CD4-positive, CD25-positive, alpha-beta regulatory T cell (primary cell): ENCODE results near the gene EXOSC10. TPM values are rescaled to one million over a fixed set of nuclear protein-coding genes. Genes with fewer than 3 reads are reported as not detected.

Source experiments
- ATAC-seq, 2 donors: fragments of 150-1000 bp; cut with Tn5 transposase; one replicate each; pipeline ENCODE4 v1.10.0; 2021; ENCODE audit warnings: low read depth in 2 of 2, moderate number of reproducible peaks in 2 of 2, moderate library complexity in 1 of 2
- DNase-seq, 3 donors: peaks; one replicate each; pipeline versions ENCODE4 v3.0.0 to v3.0.0-alpha.2; 2012 to 2022; ENCODE audit warnings: mixed read lengths in 1 of 3
- H3K27ac ChIP-seq: one replicate; pipeline ENCODE4 v1.7.0; 2013; ENCODE audit warnings: mild to moderate bottlenecking, low read length; ENCODE audit not compliant: insufficient read depth, poor library complexity, severe bottlenecking
- H3K27me3 ChIP-seq: one replicate; pipeline ENCODE4 v1.7.0; 2013; ENCODE audit warnings: low read length; ENCODE audit not compliant: control insufficient read depth, insufficient read depth
- H3K36me3 ChIP-seq: one replicate; pipeline ENCODE4 v1.7.0; 2013; ENCODE audit warnings: mild to moderate bottlenecking, low read length, moderate library complexity; ENCODE audit not compliant: control insufficient read depth, insufficient read depth
- H3K4me1 ChIP-seq: 2 replicates; pipeline ENCODE4 v1.7.0; 2013; ENCODE audit warnings: mild to moderate bottlenecking, low read length; ENCODE audit not compliant: insufficient read depth, control insufficient read depth, poor library complexity, severe bottlenecking
- H3K4me3 ChIP-seq: one replicate; pipeline ENCODE4 v1.7.0; 2013; ENCODE audit warnings: low read depth, mild to moderate bottlenecking, low read length, moderate library complexity
- H3K9me3 ChIP-seq, 2 experiments: 1 replicate in 1 of 2; 2 replicates in 1 of 2; pipeline ENCODE4 v1.7.0; 2013; ENCODE audit warnings: low read length in 2 of 2, mild to moderate bottlenecking in 1 of 2, moderate library complexity in 1 of 2; ENCODE audit not compliant: control insufficient read depth in 2 of 2
- H3K27ac Mint-ChIP-seq, 3 donors: one replicate each; pipeline ENCODE4 v1.8.0; 2020 to 2022; ENCODE audit warnings: mild to moderate bottlenecking in 3 of 3, mixed read lengths in 3 of 3, moderate library complexity in 2 of 3
- H3K27me3 Mint-ChIP-seq: one replicate; pipeline ENCODE4 v1.8.0; 2022; ENCODE audit warnings: mild to moderate bottlenecking, mixed read lengths
- H3K36me3 Mint-ChIP-seq: one replicate; pipeline ENCODE4 v1.8.0; 2020; ENCODE audit warnings: mixed read lengths
- H3K4me1 Mint-ChIP-seq, 4 donors: one replicate each; pipeline ENCODE4 v1.8.0; 2020 to 2022; ENCODE audit warnings: mixed read lengths in 4 of 4, mild to moderate bottlenecking in 1 of 4
- H3K4me3 Mint-ChIP-seq, 4 donors: one replicate each; pipeline ENCODE4 v1.8.0; 2020 to 2022; ENCODE audit warnings: mild to moderate bottlenecking in 4 of 4, mixed read lengths in 4 of 4, moderate library complexity in 3 of 4
- H3K9me3 Mint-ChIP-seq, 7 donors: one replicate each; pipeline ENCODE4 v1.8.0; 2020 to 2022; ENCODE audit warnings: mixed read lengths in 7 of 7, mild to moderate bottlenecking in 3 of 7, moderate library complexity in 2 of 7
- polyA plus RNA-seq, 4 donors: library from polyadenylated mRNA; unstranded; fragments of 300-500 nt; fragmentation: Illumina TruSeq; gene quantifications; one replicate each; pipeline ENCODE4 v1.2.3, GENCODE V29; 2021
- total RNA-seq: library from RNA; stranded (reverse); gene quantifications from one replicate; pipeline ENCODE4 v1.2.3, GENCODE V29; 2022

Gene EXOSC10
- total and polyA plus RNA-seq, 5 donors from 2014 or later: 37.0 to 81.7 (median 40.7) TPM

DNA sequence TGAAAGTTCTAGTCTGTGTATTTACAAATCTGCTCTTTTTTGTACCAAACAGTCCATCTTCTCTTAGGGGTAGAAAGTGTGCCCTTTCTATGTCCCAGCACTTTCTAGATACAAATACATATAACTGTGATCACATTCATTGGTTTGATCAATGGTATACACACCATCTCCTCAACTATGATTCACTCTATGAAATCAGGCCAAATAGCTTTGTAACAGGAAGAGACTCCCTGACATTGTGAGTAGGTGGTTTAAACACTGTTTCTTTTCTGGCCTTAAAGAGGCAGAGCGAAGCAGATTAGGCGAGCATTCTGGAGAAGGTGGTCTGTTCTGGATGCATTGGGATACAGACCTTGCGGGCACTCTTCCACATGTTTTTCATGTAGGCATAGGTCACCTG, 39.3 kb upstream of the EXOSC10 start:
- DNase-seq: no peak
- H3K27ac Mint-ChIP-seq: peak overlapping the region in 1 of 3 donors; percentile 70
- peaks cover 0 to 5% (median 2%) of the 10 kb centered on the region in 4 donors for H3K4me1 Mint-ChIP-seq
- H3K27me3 ChIP-seq: no peaks in the 10 kb centered on the region
- H3K36me3 Mint-ChIP-seq: peaks cover 38% of the 10 kb centered on the region
- peaks cover 0 to 1% (median 0%) of the 10 kb centered on the region in 7 donors for H3K9me3 Mint-ChIP-seq
- no peak overlapping the region for H3K4me3 ChIP-seq
- no peak for ATAC-seq
- no peaks in the 10 kb centered on the region for H3K27me3 Mint-ChIP-seq
- H3K4me3 Mint-ChIP-seq: no peak overlapping the region
- no peaks in the 10 kb centered on the region for H3K4me1 ChIP-seq
- no peak overlapping the region for H3K27ac ChIP-seq
- no peaks in the 10 kb centered on the region for H3K9me3 ChIP-seq
- H3K36me3 ChIP-seq: peaks cover 60% of the 10 kb centered on the region

GRCh38 chr1:11138029-11138428, 38.4 kb upstream of the EXOSC10 start:
- Histone ChIP-seq H3K4me3 (no peak overlapping the region), H3K27me3 (no peaks in the 10 kb centered on the region), H3K4me1 (no peaks in the 10 kb centered on the region), H3K36me3 (peaks cover 62% of the 10 kb centered on the region), H3K27ac (no peak overlapping the region), H3K9me3 (no peaks in the 10 kb centered on the region)
- Mint-ChIP-seq H3K36me3 (peaks cover 35% of the 10 kb centered on the region), H3K9me3 (peaks cover 0 to 1% (median 0%) of the 10 kb centered on the region in 7 donors), H3K27ac (peak overlapping the region in 2 of 3 donors; percentile 52 to 70), H3K4me3 (no peak overlapping the region), H3K4me1 (peaks cover 0 to 5% (median 0%) of the 10 kb centered on the region in 4 donors), H3K27me3 (no peaks in the 10 kb centered on the region)
- DNase-seq (no peak), ATAC-seq (no peak)

DNA sequence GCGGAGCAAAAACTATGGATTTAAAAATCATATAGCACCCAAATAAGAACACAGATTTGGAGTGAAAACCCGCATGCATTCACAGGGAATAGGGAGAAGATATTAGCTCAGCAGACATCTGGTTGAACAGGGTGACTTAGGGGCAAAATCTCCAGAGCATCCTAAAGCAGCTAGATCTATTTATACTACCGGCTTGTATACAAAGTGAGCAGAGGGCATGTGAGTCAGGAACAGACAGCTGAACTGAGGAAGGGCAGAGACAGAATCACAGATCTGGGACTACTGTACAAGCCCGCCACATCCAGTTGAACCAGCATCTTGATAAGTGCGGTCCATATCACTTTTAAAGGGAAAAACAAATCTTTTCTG, 35.2 kb upstream of the EXOSC10 start:
- DNase-seq (no peak), ATAC-seq (no peak)
- H3K9me3 ChIP-seq: no peaks in the 10 kb centered on the region
- Mint-ChIP-seq H3K4me3 (no peak overlapping the region), H3K36me3 (peaks cover 51% of the 10 kb centered on the region), H3K4me1 (peaks cover 0 to 5% (median 0%) of the 10 kb centered on the region in 4 donors), H3K27me3 (no peaks in the 10 kb centered on the region), H3K27ac (peak overlapping the region in 1 of 3 donors; percentile 14), H3K9me3 (peaks cover 0 to 1% (median 0%) of the 10 kb centered on the region in 7 donors)
- no peak overlapping the region for H3K27ac ChIP-seq
- no peaks in the 10 kb centered on the region for H3K27me3 ChIP-seq
- peaks cover 80% of the 10 kb centered on the region for H3K36me3 ChIP-seq
- H3K4me3 ChIP-seq: no peak overlapping the region
- no peaks in the 10 kb centered on the region for H3K4me1 ChIP-seq

- H3K4me1 ChIP-seq: no peaks in the 10 kb centered on the region
- H3K36me3 ChIP-seq: peaks cover 82% of the 10 kb centered on the region
- Mint-ChIP-seq H3K36me3 (peaks cover 56% of the 10 kb centered on the region), H3K9me3 (peaks cover 0 to 1% (median 0%) of the 10 kb centered on the region in 7 donors), H3K4me3 (no peak overlapping the region), H3K27ac (peak overlapping the region in 1 of 3 donors; percentile 65), H3K27me3 (no peaks in the 10 kb centered on the region), H3K4me1 (peaks cover 0 to 5% (median 0%) of the 10 kb centered on the region in 4 donors)
- no peaks in the 10 kb centered on the region for H3K9me3 ChIP-seq
- no peak overlapping the region for H3K27ac ChIP-seq
- DNase-seq (no peak), ATAC-seq (no peak)
- H3K27me3 ChIP-seq: no peaks in the 10 kb centered on the region
- H3K4me3 ChIP-seq: no peak overlapping the region
These were observed 34.7 kb upstream of the EXOSC10 start for GRCh38 chr1:11134251-11134897.

DNA sequence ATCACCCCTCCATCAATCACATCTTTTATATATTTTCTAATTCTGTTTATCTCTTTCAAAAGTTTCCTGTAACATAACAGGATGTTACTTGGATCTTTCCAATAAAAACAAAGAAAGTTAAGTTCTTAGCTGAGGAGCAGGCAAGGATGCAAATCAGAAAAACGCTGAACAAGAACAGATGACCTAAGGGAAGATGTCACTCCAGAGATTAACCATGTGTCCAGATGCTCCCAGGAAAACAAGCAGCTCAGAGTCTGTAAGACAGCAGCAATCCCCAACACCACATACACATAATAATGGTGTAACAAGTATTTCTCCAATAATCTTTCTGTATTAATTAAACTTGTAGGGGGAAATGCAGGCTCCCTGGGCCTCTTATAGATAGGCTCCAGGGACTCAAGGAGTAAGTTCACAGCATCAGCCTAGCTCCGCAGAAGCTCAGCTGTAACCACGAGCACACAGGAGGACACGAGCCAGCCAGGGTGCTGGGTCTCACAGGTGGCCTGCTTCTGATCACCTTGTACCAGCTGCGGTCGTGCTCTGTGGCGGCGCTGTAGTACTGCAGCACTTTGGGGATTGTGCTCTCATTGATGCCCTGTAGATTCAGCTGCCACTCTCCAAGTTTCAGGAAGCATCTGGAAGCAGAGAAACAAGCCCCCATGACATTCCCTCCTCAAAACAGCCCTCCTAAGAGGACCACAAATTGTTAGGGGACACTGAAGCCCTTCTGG, 33.1 kb upstream of the EXOSC10 start:
- H3K27ac ChIP-seq: no peak overlapping the region
- H3K36me3 ChIP-seq: peaks cover 82% of the 10 kb centered on the region
- Mint-ChIP-seq H3K36me3 (peaks cover 61% of the 10 kb centered on the region), H3K4me1 (no peaks in the 10 kb centered on the region), H3K4me3 (no peak overlapping the region), H3K9me3 (peaks cover 0 to 1% (median 0%) of the 10 kb centered on the region in 7 donors), H3K27me3 (no peaks in the 10 kb centered on the region), H3K27ac (no peak overlapping the region)
- ATAC-seq: no peak
- no peaks in the 10 kb centered on the region for H3K9me3 ChIP-seq
- no peak for DNase-seq
- no peaks in the 10 kb centered on the region for H3K27me3 ChIP-seq
- no peak overlapping the region for H3K4me3 ChIP-seq
- no peaks in the 10 kb centered on the region for H3K4me1 ChIP-seq

- ATAC-seq: no peak
- no peak for DNase-seq
- Histone ChIP-seq H3K36me3 (peaks cover 84% of the 10 kb centered on the region), H3K4me1 (no peaks in the 10 kb centered on the region), H3K27ac (no peak overlapping the region), H3K9me3 (no peaks in the 10 kb centered on the region), H3K27me3 (no peaks in the 10 kb centered on the region), H3K4me3 (no peak overlapping the region)
- Mint-ChIP-seq H3K4me3 (no peak overlapping the region), H3K27me3 (no peaks in the 10 kb centered on the region), H3K27ac (peak overlapping the region in 1 of 3 donors; percentile 49), H3K9me3 (peaks cover 0 to 1% (median 0%) of the 10 kb centered on the region in 7 donors), H3K4me1 (no peaks in the 10 kb centered on the region), H3K36me3 (peaks cover 62% of the 10 kb centered on the region)
These were observed 32.1 kb upstream of the EXOSC10 start for GRCh38 chr1:11131816-11132215.

GRCh38 chr1:11130406-11130805, 30.7 kb upstream of the EXOSC10 start:
- Histone ChIP-seq H3K27ac (no peak overlapping the region), H3K9me3 (no peaks in the 10 kb centered on the region), H3K36me3 (peaks cover 93% of the 10 kb centered on the region), H3K4me3 (no peak overlapping the region), H3K4me1 (no peaks in the 10 kb centered on the region), H3K27me3 (no peaks in the 10 kb centered on the region)
- H3K27ac Mint-ChIP-seq: peak overlapping the region in 1 of 3 donors; percentile 66
- H3K4me1 Mint-ChIP-seq: no peaks in the 10 kb centered on the region
- H3K4me3 Mint-ChIP-seq: no peak overlapping the region
- H3K9me3 Mint-ChIP-seq: peaks cover 0 to 1% (median 0%) of the 10 kb centered on the region in 7 donors
- H3K36me3 Mint-ChIP-seq: peaks cover 69% of the 10 kb centered on the region
- ATAC-seq: no peak
- DNase-seq: no peak
- H3K27me3 Mint-ChIP-seq: no peaks in the 10 kb centered on the region
